KOPT-K1 (cell line): ENCODE measurements around the gene TEX35.

Experiments
- H3K27ac ChIP-seq: fragments of 200-600 bp; sonication (generic); 2 replicates; pipeline ENCODE4 v1.5.1; 2016; ENCODE audit warnings: antibody characterized with exemption, mild to moderate bottlenecking, low read depth, low read length; ENCODE audit not compliant: poor library complexity, severe bottlenecking
- H3K36me3 ChIP-seq: fragments of 200-600 bp; sonication (generic); 2 replicates; pipeline ENCODE4 v1.5.1; 2017; ENCODE audit warnings: antibody characterized with exemption, mild to moderate bottlenecking, low read length, moderate library complexity; ENCODE audit not compliant: insufficient read depth
- H3K9me3 ChIP-seq: fragments of 200-600 bp; sonication (generic); 2 replicates; pipeline ENCODE4 v1.5.1; 2017; ENCODE audit warnings: antibody characterized with exemption, low read length, mild to moderate bottlenecking; ENCODE audit not compliant: insufficient read depth, poor library complexity, severe bottlenecking

TEX35 gene

DNA sequence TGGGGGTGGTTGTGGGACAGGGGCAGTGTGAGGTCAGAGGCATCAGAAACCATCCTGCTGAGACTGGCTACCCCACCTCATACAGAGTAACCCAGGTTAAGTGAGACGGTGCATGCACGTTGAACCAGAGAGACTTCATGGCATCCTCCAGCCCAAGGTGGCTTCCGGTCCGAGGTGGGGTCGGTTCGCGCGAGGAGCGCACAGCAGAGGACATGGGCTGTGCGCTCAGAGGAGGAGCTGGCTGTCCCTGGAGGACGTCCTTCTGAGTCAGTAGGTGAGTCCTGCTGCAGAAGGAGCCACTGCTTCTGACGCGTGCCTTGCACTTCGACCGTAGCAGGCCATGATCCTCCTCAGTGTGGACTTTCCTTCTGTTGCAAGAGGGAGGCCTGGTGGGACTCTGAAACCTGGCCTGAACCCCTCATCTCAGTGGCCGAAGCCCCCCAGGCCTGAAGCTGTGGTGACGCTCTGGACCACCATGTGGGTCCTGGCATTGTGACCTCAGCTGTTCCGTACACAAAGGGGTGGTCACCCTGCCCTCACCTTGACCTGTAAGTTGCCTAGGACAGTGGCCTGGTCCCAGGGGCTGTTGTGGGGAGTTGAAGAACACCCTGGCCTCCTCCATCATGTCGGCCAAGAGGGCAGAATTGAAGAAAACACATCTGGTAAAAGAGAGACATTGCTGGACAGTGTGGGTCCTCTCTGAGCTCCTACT is at the start of gene TEX35:
TSS of gene TEX35 (plus strand) at position 544 of the 712 bp plus-strand sequence. CDS start at position 624, 80 bp downstream.
- H3K27ac ChIP-seq: no peak within 1 kb of the TSS

DNA sequence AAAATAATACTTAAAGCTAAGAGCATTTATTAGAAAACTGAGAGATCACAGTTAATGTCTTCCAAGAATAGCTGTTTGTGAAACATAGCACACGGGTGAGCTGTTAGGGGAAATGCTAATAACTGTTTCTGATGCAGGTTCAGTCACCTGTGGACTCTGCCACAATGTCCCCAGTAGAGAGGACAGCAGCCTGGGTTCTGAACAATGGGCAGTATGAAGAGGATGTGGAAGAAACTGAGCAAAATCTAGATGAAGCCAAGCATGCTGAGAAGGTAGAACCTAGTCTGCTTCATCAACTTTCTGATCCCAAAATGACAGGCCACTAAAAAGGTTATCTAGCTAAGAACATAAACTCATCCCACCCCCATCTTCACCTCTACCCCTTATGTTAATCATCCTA is 48.8 kb upstream of the TEX35 start:
- Histone ChIP-seq H3K27ac (no peak overlapping the region), H3K36me3 (no peaks in the 10 kb centered on the region), H3K9me3 (no peaks in the 10 kb centered on the region)

More for the DNA sequence above, at the start of gene TEX35:
- Histone ChIP-seq H3K36me3 (no peaks in the 10 kb centered on the region), H3K9me3 (no peaks in the 10 kb centered on the region)

DNA sequence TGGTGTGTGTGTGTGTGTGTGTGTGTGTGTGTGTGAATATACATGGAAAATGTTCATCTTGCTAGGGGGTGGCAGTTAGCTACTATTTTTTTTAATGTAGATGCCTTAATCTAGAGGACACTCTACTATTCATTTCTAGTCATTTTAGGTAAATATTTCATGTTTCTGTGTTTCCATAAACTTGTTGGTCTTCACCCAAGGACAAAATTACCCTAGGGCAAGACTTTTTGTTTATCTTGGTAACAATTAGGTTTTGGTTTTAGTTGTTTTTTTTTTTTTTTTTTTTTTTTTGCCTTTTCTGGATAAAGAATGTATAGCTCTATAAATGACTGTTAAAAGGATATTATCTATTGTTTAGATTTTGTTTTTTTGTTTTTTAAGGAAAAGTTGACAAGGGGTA is 48.3 kb upstream of the TEX35 start:
- no peaks in the 10 kb centered on the region for H3K9me3 ChIP-seq
- H3K27ac ChIP-seq: no peak overlapping the region
- no peaks in the 10 kb centered on the region for H3K36me3 ChIP-seq

DNA sequence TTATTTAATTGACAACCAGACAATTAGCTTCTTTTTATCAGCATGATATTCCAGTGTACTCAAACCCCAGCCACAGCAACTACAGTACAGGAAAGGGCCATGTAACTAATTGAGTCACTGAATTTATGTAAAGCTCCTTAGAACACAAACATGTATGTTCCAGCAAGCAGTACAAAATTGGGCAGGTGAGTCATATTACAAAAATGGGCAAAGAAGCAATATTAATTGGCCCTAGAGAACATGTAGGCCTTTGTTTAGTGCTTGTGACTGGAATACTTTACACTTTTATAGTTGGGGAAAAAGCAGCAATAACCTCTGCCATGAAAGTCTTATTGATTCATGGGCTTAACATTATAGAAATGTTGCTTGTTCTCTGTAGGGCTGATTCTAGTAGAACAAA is 47.9 kb upstream of the TEX35 start:
- Histone ChIP-seq H3K36me3 (no peaks in the 10 kb centered on the region), H3K9me3 (no peaks in the 10 kb centered on the region), H3K27ac (no peak overlapping the region)

DNA sequence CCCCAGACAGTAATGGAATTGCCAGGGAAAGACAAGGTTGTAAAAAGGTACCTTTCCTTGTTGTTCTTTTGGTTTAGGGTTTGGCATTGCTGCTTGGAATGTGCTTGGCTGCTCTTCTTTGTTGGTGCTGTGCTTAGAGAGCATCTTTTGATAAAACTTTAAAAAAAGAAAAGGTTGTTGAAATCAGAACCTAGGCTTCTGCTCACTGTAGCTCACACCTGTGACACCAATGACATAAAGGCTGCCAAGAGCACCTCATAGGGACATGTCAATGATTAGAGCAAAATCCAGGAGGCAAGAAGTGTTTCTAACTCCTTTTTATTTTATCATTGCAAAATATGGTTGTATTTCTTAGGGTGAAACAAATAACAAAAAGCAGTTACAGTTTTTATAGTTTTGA is 45.1 kb upstream of the TEX35 start:
- no peak overlapping the region for H3K27ac ChIP-seq
- H3K36me3 ChIP-seq: no peaks in the 10 kb centered on the region
- H3K9me3 ChIP-seq: no peaks in the 10 kb centered on the region

DNA sequence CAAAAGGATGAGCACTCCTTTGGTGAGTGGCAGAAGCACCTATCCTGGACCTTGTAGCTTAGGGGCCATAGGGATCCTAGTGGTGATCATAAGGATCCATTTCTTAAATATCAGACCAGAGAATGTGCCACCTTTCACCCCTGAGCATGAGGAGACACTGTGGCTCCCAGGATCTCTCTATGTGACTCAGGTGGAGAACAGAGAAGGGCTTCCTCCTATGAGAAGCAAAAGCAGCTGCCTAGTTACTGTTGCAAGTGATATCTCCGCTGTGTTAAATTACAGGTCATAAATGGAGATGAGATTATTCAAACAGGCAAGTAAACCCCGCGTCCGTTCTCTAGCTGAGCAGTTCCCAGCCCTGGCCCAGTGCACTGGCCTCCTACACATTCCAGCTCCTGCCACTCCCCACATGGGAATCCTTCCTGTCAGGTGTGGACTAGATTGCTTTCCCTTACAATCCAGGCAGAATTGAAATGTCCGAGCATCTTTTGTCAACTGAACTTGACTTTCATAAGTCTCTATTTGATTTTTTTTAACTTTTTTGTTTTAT is 42.4 kb upstream of the TEX35 start:
- Histone ChIP-seq H3K36me3 (no peaks in the 10 kb centered on the region), H3K9me3 (no peaks in the 10 kb centered on the region), H3K27ac (no peak overlapping the region)

DNA sequence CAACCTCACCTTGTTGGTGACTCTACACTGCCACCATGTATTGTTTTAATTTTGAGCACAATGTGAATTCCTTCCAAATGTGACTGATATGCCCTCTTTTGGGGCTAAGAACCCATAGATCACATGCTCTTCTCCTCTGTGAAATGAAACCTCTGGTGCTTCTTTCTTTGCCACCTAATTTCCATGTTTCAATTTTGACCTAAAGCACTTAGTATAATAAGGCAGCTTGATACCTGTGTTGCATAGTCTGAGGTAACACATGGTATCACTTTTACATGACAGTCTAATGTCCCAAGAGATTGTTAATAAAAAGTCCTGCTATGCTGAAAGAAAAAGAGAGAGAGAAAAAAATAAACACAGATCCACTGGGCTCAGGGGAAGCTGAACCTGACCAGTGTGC is 40.4 kb upstream of the TEX35 start:
- Histone ChIP-seq H3K36me3 (no peaks in the 10 kb centered on the region), H3K9me3 (no peaks in the 10 kb centered on the region), H3K27ac (no peak overlapping the region)

DNA sequence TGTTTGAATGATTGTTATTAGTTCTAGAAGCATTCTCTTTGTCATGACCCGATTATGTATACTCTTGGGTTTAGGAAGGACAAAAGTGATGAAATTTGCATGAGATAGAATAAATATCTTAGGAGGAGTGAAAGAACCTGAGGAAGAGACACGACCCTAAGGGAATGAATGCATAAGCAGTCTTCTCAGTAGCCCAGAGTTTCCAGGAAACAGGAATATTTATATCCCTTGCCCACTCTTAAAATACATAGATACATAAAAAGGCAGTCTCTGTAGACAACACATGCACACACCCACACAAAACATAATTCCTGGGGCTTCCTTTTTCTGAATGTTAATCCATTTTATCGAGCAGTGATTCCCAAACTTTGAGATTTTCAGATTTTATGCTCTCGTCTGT is 35.5 kb upstream of the TEX35 start:
- Histone ChIP-seq H3K36me3 (no peaks in the 10 kb centered on the region), H3K27ac (no peak overlapping the region), H3K9me3 (no peaks in the 10 kb centered on the region)

DNA sequence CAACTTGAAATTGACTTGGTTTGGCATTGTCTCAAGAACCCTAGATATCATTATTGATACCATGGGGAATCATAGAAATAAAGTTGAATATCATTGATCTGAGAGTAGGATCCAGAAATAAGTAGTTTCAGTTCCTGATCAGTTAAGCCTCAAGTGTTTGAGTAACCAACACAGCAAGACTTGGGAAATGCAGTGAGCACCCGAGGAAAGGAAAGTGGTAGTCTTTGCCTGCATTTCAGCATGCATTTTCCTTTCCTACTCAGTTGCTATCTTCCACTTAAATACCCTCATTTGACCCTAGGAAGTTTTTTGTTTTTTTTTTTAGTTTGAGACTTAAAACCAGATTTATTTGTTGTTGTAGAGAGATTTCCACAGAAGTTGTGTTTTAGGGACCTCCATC is 35.1 kb upstream of the TEX35 start:
- no peaks in the 10 kb centered on the region for H3K9me3 ChIP-seq
- H3K27ac ChIP-seq: no peak overlapping the region
- no peaks in the 10 kb centered on the region for H3K36me3 ChIP-seq

DNA sequence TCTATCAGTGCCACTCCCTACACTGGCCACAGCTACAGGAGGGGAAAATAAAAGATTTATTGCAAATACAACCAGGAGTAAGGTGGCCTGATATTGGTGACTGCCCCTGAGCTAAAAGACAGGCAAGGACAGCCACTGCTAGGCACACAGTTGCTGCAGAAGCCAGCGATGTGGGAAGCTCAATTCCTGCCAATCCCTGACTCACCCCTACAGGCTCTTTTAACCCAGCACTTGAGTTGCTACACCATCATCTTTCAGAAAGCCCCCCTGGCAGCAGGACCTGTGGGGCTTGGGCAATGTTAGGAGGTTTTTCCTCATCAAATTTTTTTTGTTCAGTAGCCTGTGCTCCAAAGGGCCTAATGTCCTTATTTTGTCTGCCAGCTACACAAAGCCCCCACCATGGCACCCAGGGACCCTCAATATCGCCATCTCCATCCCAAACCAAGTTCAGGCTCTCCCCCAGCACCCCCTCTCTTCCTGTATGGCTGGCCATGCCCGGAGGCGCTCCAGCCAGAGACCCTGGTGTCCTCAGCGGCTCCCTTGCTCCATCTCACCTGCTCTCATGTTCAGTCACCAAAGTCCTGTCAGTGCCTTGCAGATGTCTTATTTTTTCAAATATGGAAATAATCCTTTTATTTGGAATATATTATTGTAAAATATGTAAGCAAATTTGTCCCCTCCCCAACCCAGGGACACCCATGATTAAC is 29.5 kb upstream of the TEX35 start:
- H3K36me3 ChIP-seq: no peaks in the 10 kb centered on the region
- H3K9me3 ChIP-seq: no peaks in the 10 kb centered on the region
- H3K27ac ChIP-seq: no peak overlapping the region

DNA sequence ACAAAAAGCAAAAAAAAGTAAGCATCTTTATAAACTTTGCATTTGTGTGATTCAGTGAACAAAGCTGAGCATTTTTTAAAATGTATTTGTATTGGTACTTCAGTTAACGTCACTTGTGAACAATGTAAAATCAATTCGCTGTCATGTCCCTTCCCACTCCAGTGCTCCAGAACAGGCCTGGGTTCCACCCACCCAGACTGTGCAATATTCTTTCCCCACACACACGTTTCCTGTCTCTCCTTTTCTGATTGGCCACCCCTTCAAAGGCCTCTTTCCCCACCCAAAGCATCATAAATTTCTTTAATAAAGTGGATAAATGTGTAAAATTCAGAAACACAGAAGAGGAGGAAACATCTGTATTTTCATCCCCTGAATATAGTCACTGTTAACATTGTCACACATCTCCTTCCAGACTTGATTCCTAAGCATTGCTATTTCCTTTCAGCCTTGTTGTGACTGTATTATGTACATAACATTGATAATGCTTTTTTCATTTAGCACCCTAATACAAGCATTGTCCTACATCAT is 28.1 kb upstream of the TEX35 start:
- Histone ChIP-seq H3K9me3 (no peaks in the 10 kb centered on the region), H3K27ac (no peak overlapping the region), H3K36me3 (no peaks in the 10 kb centered on the region)

DNA sequence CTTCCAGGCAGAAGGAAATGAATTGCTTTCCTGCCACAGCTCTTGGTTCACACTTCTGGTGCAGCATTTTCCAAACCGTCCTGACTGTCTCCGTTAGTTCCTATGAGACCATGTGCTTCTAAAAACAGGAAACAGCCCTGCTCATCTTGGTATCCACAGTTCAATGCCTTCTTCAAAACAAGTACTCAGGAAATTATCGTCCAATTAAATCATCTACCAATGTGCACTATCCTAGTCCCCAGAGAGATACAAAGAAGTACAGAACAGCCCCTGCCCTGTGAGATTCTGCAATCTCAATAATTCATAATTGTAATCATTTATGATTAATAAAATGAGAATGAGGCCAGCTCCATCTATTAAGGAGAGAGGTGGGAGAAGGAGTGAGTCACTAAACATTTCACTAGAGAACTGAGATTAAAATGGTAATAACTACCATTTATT is 27.3 kb upstream of the TEX35 start:
- Histone ChIP-seq H3K27ac (no peak overlapping the region), H3K9me3 (no peaks in the 10 kb centered on the region), H3K36me3 (no peaks in the 10 kb centered on the region)

DNA sequence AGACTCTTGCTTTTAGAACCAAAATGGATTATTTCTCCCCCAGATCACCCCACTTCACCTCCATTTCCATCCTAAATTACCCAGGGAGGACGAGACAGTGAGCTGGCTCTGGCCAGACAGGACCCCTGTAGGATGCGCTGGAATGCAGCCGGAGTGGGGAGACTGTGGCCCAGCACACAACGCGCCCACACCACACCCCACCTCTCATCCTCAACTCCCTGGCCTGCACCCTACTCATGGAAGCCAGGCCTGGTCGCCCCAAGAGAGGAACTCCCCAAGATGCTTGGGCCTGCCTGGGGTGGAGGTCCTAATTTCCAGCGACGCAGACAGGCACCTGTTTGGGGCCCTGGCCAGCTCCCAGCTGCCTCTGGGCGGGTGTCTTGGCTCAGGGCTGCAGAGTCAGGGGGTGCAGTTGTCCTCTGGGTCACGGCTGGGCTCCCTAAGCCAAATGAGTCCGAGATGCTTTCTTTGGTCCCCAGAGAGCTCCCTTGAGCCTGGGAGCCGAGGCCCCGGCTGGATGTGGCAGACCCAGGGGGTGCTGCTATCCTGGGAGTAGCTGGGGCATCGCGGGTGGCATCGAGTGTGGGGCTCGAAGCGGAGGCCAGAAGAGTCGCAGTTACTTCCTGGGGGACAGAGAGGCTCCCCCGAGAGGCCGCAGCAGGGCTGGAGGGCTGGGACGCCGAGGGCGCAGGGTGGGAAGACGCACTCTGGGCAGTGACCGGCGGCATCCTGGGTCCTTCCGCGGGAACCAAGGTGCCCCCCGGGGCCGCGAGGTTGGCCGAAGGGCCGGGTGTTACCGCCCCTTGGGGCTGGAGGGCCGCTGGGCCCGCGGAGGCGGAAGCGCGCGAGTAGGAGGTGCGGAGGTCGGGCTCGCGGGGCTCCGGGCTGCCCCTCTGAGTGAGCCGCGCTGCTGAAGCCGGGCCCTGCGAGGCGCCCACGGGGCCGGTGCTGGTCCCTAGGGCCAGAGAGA is 26.5 kb upstream of the TEX35 start:
- Histone ChIP-seq H3K36me3 (no peaks in the 10 kb centered on the region), H3K27ac (no peak overlapping the region), H3K9me3 (no peaks in the 10 kb centered on the region)

DNA sequence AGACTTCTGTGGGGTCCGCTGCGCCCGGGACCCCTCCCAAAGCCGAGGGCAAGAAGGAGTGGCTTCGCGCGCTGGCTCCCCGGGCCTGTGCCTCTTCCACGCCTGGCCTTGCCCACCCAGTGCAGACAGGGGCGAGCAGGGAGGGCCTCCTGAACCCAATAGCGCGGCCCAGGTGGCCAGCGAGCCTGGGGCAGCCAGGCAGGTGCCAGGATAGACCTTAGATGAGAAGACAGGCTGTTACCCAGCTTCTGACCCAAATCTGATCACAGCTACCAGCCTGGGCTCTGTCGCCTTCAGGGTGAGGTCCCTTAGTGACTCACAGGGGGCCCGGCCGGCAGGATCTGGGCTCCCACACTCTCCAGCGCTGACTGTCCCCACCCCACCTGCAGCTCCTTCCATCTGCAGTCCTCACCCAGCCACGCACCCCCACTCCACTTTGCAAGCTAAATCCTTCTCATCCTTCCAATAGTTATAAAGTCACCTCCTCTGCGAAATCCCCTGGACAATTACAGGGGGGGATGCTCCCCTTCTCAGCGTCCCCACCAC is 25.8 kb upstream of the TEX35 start:
- Histone ChIP-seq H3K36me3 (no peaks in the 10 kb centered on the region), H3K27ac (no peak overlapping the region), H3K9me3 (no peaks in the 10 kb centered on the region)
